Thoracic aorta (tissue), 2 donors: Measurements from ENCODE around the gene SAE1. TPM values are rescaled to one million over a fixed set of nuclear protein-coding genes. Genes with fewer than 3 reads are reported as not detected.

Source experiments
- ATAC-seq: fragments of 150-250 bp; one replicate; pipeline ENCODE4 v1.8.0; 2017; ENCODE audit warnings: low read depth; ENCODE audit not compliant: insufficient number of reproducible peaks, low FRiP score
- DNase-seq: peaks from one replicate; pipeline ENCODE4 v3.0.0-alpha.2; 2020; ENCODE audit warnings: low spot score
- H3K27ac ChIP-seq, 2 donors: fragments of 200-600 bp; sonication (generic); 1 replicate in 1 of 2; 2 replicates in 1 of 2; pipeline ENCODE4 v1.5.1; 2016; ENCODE audit warnings: mild to moderate bottlenecking in 2 of 2, moderate library complexity in 2 of 2
- H3K27me3 ChIP-seq: fragments of 200-600 bp; sonication (generic); replicated peaks from 2 replicates; pipeline ENCODE4 v1.6.0; 2016; ENCODE audit warnings: mild to moderate bottlenecking; ENCODE audit not compliant: insufficient read depth
- H3K36me3 ChIP-seq: fragments of 200-600 bp; sonication (generic); one replicate; pipeline ENCODE4 v1.5.1; 2016
- H3K4me1 ChIP-seq, 2 donors: fragments of 200-600 bp; sonication (generic); 1 replicate in 1 of 2; 2 replicates in 1 of 2; pipeline versions ENCODE4 v1.5.1 to v1.6.0; 2016; ENCODE audit warnings: low read depth in 2 of 2, mild to moderate bottlenecking in 1 of 2; ENCODE audit not compliant: control insufficient read depth in 1 of 2
- H3K4me3 ChIP-seq: fragments of 200-600 bp; sonication (generic); 2 replicates; pipeline ENCODE4 v1.5.1; 2016; ENCODE audit warnings: mild to moderate bottlenecking
- H3K9me3 ChIP-seq: fragments of 200-600 bp; sonication (generic); 2 replicates; pipeline ENCODE4 v1.5.1; 2016
- CTCF ChIP-seq: fragments of 200-600 bp; sonication (generic); IDR thresholded peaks from one replicate; pipeline ENCODE4 v1.5.1; 2019; ENCODE audit warnings: antibody characterized with exemption
- total RNA-seq, 2 donors: library from RNA; depleted of rRNA; stranded (reverse); fragments of >200 nt; gene quantifications; one replicate each; pipeline versions ENCODE4 v1.1.0 to v1.2.3, GENCODE V29; 2016

The SAE1 gene
- total RNA-seq, 2 donors from 2014 or later, result 39.3 to 50.8 TPM

- no peak for ATAC-seq
- Histone ChIP-seq H3K27me3 (no peaks in the 10 kb centered on the region), H3K4me3 (no peak overlapping the region), H3K9me3 (no peaks in the 10 kb centered on the region), H3K27ac (no peak overlapping the region), H3K4me1 (peaks cover 0 to 17% of the 10 kb centered on the region in 2 donors), H3K36me3 (peaks cover 41% of the 10 kb centered on the region)
- no peak for TF ChIP-seq CTCF
- no peak for DNase-seq
Observed at GRCh38 chr19:47089767-47090350, 40.8 kb upstream of the SAE1 start.

GRCh38 chr19:47093254-47093653, 37.4 kb upstream of the SAE1 start:
- no peaks in the 10 kb centered on the region for H3K9me3 ChIP-seq
- TF ChIP-seq CTCF, result no peak
- peaks cover 10 to 49% of the 10 kb centered on the region in 2 donors for H3K4me1 ChIP-seq
- H3K27me3 ChIP-seq, result no peaks in the 10 kb centered on the region
- peaks cover 19% of the 10 kb centered on the region for H3K36me3 ChIP-seq
- no peak for ATAC-seq
- DNase-seq, result no peak
- peak overlapping the region; percentile 21 to 59 for H3K27ac ChIP-seq
- no peak overlapping the region for H3K4me3 ChIP-seq

- no peak overlapping the region for H3K4me3 ChIP-seq
- peak overlapping the region; percentile 21 to 59 for H3K27ac ChIP-seq
- peaks cover 14 to 54% of the 10 kb centered on the region in 2 donors for H3K4me1 ChIP-seq
- H3K36me3 ChIP-seq, result peaks cover 19% of the 10 kb centered on the region
- ATAC-seq, result no peak
- DNase-seq, result no peak
- no peak for TF ChIP-seq CTCF
- H3K27me3 ChIP-seq, result no peaks in the 10 kb centered on the region
- no peaks in the 10 kb centered on the region for H3K9me3 ChIP-seq
Observed at GRCh38 chr19:47093841-47094240, 36.8 kb upstream of the SAE1 start.

GRCh38 chr19:47094557-47095475, 35.8 kb upstream of the SAE1 start:
- H3K27me3 ChIP-seq, result no peaks in the 10 kb centered on the region
- TF ChIP-seq CTCF, result no peak
- H3K9me3 ChIP-seq, result no peaks in the 10 kb centered on the region
- no peak overlapping the region for H3K4me3 ChIP-seq
- peak overlapping the region; percentile 21 to 26 for H3K27ac ChIP-seq
- H3K4me1 ChIP-seq, result peaks cover 14 to 54% of the 10 kb centered on the region in 2 donors
- H3K36me3 ChIP-seq, result peaks cover 12% of the 10 kb centered on the region
- ATAC-seq, result no peak
- no peak for DNase-seq

- H3K4me3 ChIP-seq, result no peak overlapping the region
- TF ChIP-seq CTCF, result no peak
- H3K4me1 ChIP-seq, result peaks cover 14 to 54% of the 10 kb centered on the region in 2 donors
- H3K27me3 ChIP-seq, result no peaks in the 10 kb centered on the region
- peak overlapping the region; percentile 21 to 26 for H3K27ac ChIP-seq
- H3K36me3 ChIP-seq, result peaks cover 6% of the 10 kb centered on the region
- ATAC-seq (no peak), DNase-seq (no peak)
- no peaks in the 10 kb centered on the region for H3K9me3 ChIP-seq
Observed at GRCh38 chr19:47095476-47096099, 35.0 kb upstream of the SAE1 start.
